ENCODE results near the gene DOCK10.

GRCh38 chr2:225076125-225076524 is 33.9 kb upstream of the DOCK10 start:
- no peak for TF ChIP-seq EP300 (IDR thresholded peaks at IDR 0.05)
- TF ChIP-seq, protein P1, sequence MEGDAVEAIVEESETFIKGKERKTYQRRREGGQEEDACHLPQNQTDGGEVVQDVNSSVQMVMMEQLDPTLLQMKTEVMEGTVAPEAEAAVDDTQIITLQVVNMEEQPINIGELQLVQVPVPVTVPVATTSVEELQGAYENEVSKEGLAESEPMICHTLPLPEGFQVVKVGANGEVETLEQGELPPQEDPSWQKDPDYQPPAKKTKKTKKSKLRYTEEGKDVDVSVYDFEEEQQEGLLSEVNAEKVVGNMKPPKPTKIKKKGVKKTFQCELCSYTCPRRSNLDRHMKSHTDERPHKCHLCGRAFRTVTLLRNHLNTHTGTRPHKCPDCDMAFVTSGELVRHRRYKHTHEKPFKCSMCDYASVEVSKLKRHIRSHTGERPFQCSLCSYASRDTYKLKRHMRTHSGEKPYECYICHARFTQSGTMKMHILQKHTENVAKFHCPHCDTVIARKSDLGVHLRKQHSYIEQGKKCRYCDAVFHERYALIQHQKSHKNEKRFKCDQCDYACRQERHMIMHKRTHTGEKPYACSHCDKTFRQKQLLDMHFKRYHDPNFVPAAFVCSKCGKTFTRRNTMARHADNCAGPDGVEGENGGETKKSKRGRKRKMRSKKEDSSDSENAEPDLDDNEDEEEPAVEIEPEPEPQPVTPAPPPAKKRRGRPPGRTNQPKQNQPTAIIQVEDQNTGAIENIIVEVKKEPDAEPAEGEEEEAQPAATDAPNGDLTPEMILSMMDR (IDR thresholded peaks at IDR 0.05): no peak
- no peak for TF ChIP-seq POLR2A (IDR thresholded peaks at IDR 0.05)

Data from suprapubic skin (tissue), 3 donors.